Neural cell (in vitro differentiated cells): Measurements from ENCODE around the gene SLCO2B1. TPM values are rescaled to one million over a fixed set of nuclear protein-coding genes. Genes with fewer than 3 reads are reported as not detected.

Experiments
- H2AFZ ChIP-seq: fragments of 200-600, 300-800 bp; sonication (generic), shearing (Covaris generic); 2 replicates; pipeline ENCODE4 v1.6.0; 2014; ENCODE audit warnings: low read depth, mild to moderate bottlenecking, antibody characterized with exemption, low read length, moderate library complexity
- H3F3A ChIP-seq: fragments of 200-600 bp; shearing (Covaris generic); 2 replicates; pipeline ENCODE4 v1.6.1; 2016; ENCODE audit warnings: mild to moderate bottlenecking, moderate library complexity, mixed read lengths, antibody characterized with exemption, low read length; ENCODE audit not compliant: insufficient read depth, poor library complexity, severe bottlenecking
- H3K27ac ChIP-seq: fragments of 200-600, 300-800 bp; sonication (generic), shearing (Covaris generic); 2 replicates; pipeline ENCODE4 v1.5.1; 2014; ENCODE audit warnings: mild to moderate bottlenecking, low read length, moderate library complexity
- H3K27me3 ChIP-seq: fragments of 300-800, 200-600 bp; sonication (generic), shearing (Covaris generic); 2 replicates; pipeline ENCODE4 v1.6.0; 2014; ENCODE audit warnings: mild to moderate bottlenecking, low read depth, low read length, moderate library complexity; ENCODE audit not compliant: insufficient read depth
- H3K36me3 ChIP-seq: fragments of 300-800, 200-600 bp; sonication (generic), shearing (Covaris generic); 2 replicates; pipeline ENCODE4 v1.5.1; 2014; ENCODE audit warnings: mild to moderate bottlenecking, antibody characterized with exemption, low read length, moderate library complexity; ENCODE audit not compliant: insufficient read depth
- H3K4me2 ChIP-seq: fragments of 300-800, 200-600 bp; sonication (generic), shearing (Covaris generic); 2 replicates; pipeline ENCODE4 v1.6.0; 2014; ENCODE audit warnings: mild to moderate bottlenecking, low read length
- H3K4me3 ChIP-seq: fragments of 300-800, 200-600 bp; sonication (generic), shearing (Covaris generic); 2 replicates; pipeline ENCODE4 v1.5.1; 2014; ENCODE audit warnings: mild to moderate bottlenecking, low read length, moderate library complexity
- H3K79me2 ChIP-seq: fragments of 200-600 bp; shearing (Covaris generic); replicated peaks from 2 replicates; pipeline ENCODE4 v1.6.0; 2014; ENCODE audit warnings: mild to moderate bottlenecking, low read length, moderate library complexity; ENCODE audit not compliant: insufficient read depth
- H3K9ac ChIP-seq: fragments of 300-800, 200-600 bp; sonication (generic), shearing (Covaris generic); 2 replicates; pipeline ENCODE4 v1.6.1; 2016; ENCODE audit warnings: mild to moderate bottlenecking, low read length, mixed read lengths
- H3K9me2 ChIP-seq: fragments of 200-600 bp; shearing (Covaris generic); 2 replicates; pipeline ENCODE4 v1.6.1; 2016; ENCODE audit warnings: mild to moderate bottlenecking, low read length, mixed read lengths; ENCODE audit not compliant: insufficient read depth
- H3K9me3 ChIP-seq: fragments of 200-600, 300-800 bp; sonication (generic), shearing (Covaris generic); 2 replicates; pipeline ENCODE4 v1.6.1; 2016; ENCODE audit warnings: mild to moderate bottlenecking, mixed run types, low read length, moderate library complexity, mixed read lengths
- H4K20me1 ChIP-seq: fragments of 200-600 bp; shearing (Covaris generic); 2 replicates; pipeline ENCODE4 v1.6.1; 2016; ENCODE audit warnings: mild to moderate bottlenecking, mixed run types; ENCODE audit not compliant: insufficient read depth
- EP300 ChIP-seq: fragments of 450-650 bp; conservative IDR thresholded peaks from 2 replicates; pipeline ENCODE4 v1.6.1; 2014; ENCODE audit warnings: antibody characterized with exemption, mild to moderate bottlenecking, moderate library complexity; ENCODE audit not compliant: poor library complexity, severe bottlenecking
- EZH2 ChIP-seq: fragments of 200-600, 300-800 bp; shearing (Covaris generic), sonication (generic); IDR thresholded peaks from 2 replicates; pipeline ENCODE4 v1.6.1; 2014; ENCODE audit warnings: antibody characterized with exemption, low read length, borderline replicate concordance, mild to moderate bottlenecking; ENCODE audit not compliant: insufficient read depth, poor library complexity, severe bottlenecking
- MXI1 ChIP-seq: fragments of 450-650 bp; conservative IDR thresholded peaks from 2 replicates; pipeline ENCODE4 v1.6.1; 2014; ENCODE audit warnings: antibody characterized with exemption, mild to moderate bottlenecking; ENCODE audit not compliant: poor library complexity, severe bottlenecking
- POLR2AphosphoS5 ChIP-seq: IDR thresholded peaks from 2 replicates; pipeline ENCODE4 v1.6.1; 2012
- RAD21 ChIP-seq: fragments of 450-650 bp; conservative IDR thresholded peaks from 2 replicates; pipeline ENCODE4 v1.6.1; 2014; ENCODE audit warnings: antibody characterized with exemption, mild to moderate bottlenecking, moderate library complexity
- SMC3 ChIP-seq: fragments of 450-650 bp; conservative IDR thresholded peaks from 2 replicates; pipeline ENCODE4 v1.6.1; 2014; ENCODE audit warnings: antibody characterized with exemption, mild to moderate bottlenecking, moderate library complexity; ENCODE audit not compliant: poor library complexity
- TAF1 ChIP-seq: IDR thresholded peaks from 2 replicates; pipeline ENCODE4 v1.6.1; 2012; ENCODE audit warnings: low read depth
- polyA plus RNA-seq: library from polyadenylated mRNA; depleted of rRNA; stranded (reverse); fragments of >200 nt; gene quantifications from 2 replicates; pipeline ENCODE4 v1.2.3, GENCODE V29; 2014
- TF ChIP-seq, protein P1 (sequence below): IDR thresholded peaks from 2 replicates; pipeline ENCODE4 v1.6.1; 2012; ENCODE audit warnings: borderline replicate concordance
- TF ChIP-seq, protein P2 (sequence below): fragments of 450-650 bp; IDR thresholded peaks from 2 replicates; pipeline ENCODE4 v1.5.1; 2014; ENCODE audit warnings: antibody characterized with exemption, mild to moderate bottlenecking, moderate library complexity; ENCODE audit not compliant: poor library complexity, severe bottlenecking

The SLCO2B1 gene
- polyA plus RNA-seq, 1 donor from 2014 or later, result not detected

DNA sequence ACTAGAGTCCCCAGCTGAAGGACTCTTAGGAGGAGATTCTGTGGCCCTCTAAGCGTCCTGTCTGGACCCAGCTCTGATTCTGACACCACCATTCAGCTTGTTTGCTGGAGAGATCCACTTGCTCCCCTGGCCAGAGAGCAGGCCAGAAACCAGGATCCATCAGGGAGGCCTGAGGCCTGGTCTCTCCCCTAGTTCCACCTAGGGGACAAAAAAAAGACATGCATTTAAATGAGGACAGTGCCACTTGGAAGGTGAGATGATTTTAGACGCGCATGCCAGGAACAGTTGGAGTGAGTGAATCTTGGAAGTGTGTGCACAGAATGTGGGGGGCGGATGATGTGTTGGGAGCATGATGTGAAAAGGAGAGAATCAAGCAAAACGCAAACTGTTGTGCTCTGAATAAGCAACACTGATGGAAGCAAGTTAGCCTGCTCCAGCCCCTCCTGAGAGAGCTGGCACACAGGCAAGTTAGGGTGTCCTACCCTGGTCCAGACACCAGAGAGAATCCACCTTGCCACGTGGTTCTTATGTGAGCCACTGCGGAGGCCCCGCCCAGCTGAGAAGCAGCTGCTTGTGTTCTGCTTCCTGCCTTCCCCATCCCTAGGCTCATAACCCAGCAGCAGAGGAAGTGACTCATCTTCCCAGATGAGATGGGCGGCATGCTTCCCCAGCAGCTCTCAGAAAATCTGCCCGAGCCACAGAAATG lies 8.0 kb upstream of the SLCO2B1 start:
- Histone ChIP-seq H2AFZ (no peak overlapping the region), H3K4me2 (no peak overlapping the region), H3F3A (no peaks in the 10 kb centered on the region), H3K36me3 (no peaks in the 10 kb centered on the region), H3K27me3 (no peaks in the 10 kb centered on the region), H3K9me2 (no peaks in the 10 kb centered on the region), H3K9me3 (no peaks in the 10 kb centered on the region), H3K79me2 (no peaks in the 10 kb centered on the region), H3K4me3 (no peak overlapping the region), H3K27ac (no peak overlapping the region), H4K20me1 (no peaks in the 10 kb centered on the region), H3K9ac (no peak overlapping the region)
- TF ChIP-seq TAF1 (no peak), POLR2AphosphoS5 (no peak), MXI1 (no peak)

DNA sequence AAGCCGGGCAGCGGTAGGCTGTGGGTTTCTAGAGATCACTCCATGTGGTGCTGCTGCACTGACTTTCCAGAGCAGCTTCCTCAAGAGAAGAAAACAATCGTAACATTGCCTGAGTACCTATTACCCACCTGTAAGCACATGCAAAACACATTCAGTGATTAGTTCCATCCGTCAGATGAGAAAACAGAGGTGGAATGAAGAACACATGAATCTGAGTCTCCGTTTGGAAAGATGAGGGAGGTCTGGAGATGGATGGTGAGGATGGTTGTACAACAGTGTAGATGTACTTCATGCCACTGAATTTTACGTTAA lies 7.5 kb upstream of the SLCO2B1 start:
- TF ChIP-seq MXI1, result no peak
- TF ChIP-seq, protein P1, sequence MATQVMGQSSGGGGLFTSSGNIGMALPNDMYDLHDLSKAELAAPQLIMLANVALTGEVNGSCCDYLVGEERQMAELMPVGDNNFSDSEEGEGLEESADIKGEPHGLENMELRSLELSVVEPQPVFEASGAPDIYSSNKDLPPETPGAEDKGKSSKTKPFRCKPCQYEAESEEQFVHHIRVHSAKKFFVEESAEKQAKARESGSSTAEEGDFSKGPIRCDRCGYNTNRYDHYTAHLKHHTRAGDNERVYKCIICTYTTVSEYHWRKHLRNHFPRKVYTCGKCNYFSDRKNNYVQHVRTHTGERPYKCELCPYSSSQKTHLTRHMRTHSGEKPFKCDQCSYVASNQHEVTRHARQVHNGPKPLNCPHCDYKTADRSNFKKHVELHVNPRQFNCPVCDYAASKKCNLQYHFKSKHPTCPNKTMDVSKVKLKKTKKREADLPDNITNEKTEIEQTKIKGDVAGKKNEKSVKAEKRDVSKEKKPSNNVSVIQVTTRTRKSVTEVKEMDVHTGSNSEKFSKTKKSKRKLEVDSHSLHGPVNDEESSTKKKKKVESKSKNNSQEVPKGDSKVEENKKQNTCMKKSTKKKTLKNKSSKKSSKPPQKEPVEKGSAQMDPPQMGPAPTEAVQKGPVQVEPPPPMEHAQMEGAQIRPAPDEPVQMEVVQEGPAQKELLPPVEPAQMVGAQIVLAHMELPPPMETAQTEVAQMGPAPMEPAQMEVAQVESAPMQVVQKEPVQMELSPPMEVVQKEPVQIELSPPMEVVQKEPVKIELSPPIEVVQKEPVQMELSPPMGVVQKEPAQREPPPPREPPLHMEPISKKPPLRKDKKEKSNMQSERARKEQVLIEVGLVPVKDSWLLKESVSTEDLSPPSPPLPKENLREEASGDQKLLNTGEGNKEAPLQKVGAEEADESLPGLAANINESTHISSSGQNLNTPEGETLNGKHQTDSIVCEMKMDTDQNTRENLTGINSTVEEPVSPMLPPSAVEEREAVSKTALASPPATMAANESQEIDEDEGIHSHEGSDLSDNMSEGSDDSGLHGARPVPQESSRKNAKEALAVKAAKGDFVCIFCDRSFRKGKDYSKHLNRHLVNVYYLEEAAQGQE, result no peak
- TF ChIP-seq EP300, result no peak
- TF ChIP-seq EZH2, result no peak
- Histone ChIP-seq H3K9ac (no peak overlapping the region), H3K9me2 (no peaks in the 10 kb centered on the region), H3K27ac (no peak overlapping the region), H3K4me2 (no peak overlapping the region), H2AFZ (no peak overlapping the region), H3F3A (no peaks in the 10 kb centered on the region), H3K79me2 (no peaks in the 10 kb centered on the region), H3K27me3 (no peaks in the 10 kb centered on the region), H3K9me3 (no peaks in the 10 kb centered on the region), H3K36me3 (no peaks in the 10 kb centered on the region), H4K20me1 (no peaks in the 10 kb centered on the region), H3K4me3 (no peak overlapping the region)

DNA sequence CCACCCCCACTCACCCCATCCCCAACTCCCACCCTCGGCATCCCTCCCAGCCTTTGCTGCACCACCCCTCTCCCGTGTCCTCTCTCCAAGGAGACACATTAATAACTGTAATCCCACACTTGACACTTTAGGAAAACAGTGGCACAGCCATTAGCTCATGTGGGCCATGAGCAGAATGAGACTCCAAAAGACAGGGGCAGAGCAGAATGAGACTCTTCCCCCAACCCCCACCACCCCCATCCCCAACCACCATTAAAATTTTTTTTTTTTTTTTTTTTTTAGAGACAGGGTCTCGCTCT lies 6.2 kb upstream of the SLCO2B1 start:
- H3K4me2 ChIP-seq, result no peak overlapping the region
- no peaks in the 10 kb centered on the region for H3K9me2 ChIP-seq
- H4K20me1 ChIP-seq, result no peaks in the 10 kb centered on the region
- H2AFZ ChIP-seq, result no peak overlapping the region
- no peaks in the 10 kb centered on the region for H3K9me3 ChIP-seq
- no peak overlapping the region for H3K4me3 ChIP-seq
- no peak overlapping the region for H3K9ac ChIP-seq
- no peak overlapping the region for H3K27ac ChIP-seq
- TF ChIP-seq EP300 (no peak), RAD21 (no peak), POLR2AphosphoS5 (no peak), SMC3 (no peak), TAF1 (no peak), EZH2 (no peak), MXI1 (no peak)
- TF ChIP-seq, protein P1, result no peak
- TF ChIP-seq, protein P2, sequence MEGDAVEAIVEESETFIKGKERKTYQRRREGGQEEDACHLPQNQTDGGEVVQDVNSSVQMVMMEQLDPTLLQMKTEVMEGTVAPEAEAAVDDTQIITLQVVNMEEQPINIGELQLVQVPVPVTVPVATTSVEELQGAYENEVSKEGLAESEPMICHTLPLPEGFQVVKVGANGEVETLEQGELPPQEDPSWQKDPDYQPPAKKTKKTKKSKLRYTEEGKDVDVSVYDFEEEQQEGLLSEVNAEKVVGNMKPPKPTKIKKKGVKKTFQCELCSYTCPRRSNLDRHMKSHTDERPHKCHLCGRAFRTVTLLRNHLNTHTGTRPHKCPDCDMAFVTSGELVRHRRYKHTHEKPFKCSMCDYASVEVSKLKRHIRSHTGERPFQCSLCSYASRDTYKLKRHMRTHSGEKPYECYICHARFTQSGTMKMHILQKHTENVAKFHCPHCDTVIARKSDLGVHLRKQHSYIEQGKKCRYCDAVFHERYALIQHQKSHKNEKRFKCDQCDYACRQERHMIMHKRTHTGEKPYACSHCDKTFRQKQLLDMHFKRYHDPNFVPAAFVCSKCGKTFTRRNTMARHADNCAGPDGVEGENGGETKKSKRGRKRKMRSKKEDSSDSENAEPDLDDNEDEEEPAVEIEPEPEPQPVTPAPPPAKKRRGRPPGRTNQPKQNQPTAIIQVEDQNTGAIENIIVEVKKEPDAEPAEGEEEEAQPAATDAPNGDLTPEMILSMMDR, result no peak
- no peaks in the 10 kb centered on the region for H3K27me3 ChIP-seq
- H3K36me3 ChIP-seq, result no peaks in the 10 kb centered on the region
- H3F3A ChIP-seq, result no peaks in the 10 kb centered on the region
- no peaks in the 10 kb centered on the region for H3K79me2 ChIP-seq
